Measurements from ENCODE around the gene KRT7.

The KRT7 gene

GRCh38 chr12:52212701-52213563 lies 20.1 kb upstream of the KRT7 start:
- DNase-seq: no peak

DNA sequence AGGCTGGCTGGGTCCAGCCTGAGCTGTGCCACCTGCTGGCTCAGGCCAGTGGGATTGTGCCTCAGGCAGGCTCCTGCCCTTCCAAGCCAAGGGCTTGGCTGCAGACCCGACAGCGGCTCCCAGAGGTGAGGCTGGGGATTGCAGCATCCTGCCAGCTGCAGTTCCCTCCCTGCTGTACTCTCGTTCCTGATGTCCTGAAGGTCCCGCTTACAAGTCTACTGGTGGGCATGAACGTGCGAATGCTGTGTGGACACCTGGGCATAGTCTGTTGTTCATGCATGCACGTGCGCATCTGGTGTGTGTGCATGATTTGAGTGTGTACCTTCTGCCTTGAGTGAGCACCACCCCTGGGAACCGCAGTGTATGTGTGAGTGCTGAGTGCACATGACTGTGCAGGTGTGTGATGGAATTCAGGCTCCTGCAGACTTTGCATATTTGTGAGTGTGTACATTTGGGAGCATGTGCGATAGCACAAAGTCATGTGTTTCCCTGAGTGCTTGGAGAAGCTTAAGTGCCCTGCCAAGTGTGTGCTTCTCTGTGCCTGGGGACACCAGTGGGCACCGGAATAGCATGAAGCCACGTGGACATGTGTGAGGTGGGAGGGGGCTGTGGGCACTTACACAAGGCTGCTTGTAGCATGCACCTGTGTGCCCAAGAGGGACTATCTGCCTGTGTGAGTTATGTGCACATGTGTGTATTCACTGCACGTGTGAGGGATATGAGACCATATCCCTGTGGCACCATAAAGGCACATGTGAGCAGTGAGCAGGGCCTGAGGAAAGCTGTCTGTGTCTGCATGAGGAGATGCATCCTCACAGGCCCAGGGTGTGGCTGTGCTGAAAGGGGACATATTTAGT lies 19.3 kb upstream of the KRT7 start:
- DNase-seq: peak; percentile 74 to 78

DNA sequence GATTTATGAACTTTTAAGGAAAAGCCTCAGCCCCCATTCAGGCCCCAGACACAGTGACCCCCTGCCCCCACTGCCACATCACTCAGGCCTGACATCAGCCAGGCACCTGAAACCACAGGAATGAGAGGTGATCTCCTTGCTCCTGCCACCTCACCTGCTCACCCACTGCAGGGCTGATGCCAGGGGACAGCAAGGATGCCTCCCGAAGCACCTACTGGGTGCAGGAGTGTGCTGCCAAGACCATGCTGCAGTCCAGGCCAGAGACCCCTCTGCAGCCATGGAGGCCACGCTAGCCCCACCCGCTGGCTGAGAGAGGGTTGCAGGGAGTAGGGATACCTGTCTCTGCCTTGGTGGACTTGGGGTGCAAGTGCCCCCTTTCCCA lies 18.6 kb upstream of the KRT7 start:
- no peak for DNase-seq

GRCh38 chr12:52215587-52216031 lies 17.4 kb upstream of the KRT7 start:
- no peak for DNase-seq

DNA sequence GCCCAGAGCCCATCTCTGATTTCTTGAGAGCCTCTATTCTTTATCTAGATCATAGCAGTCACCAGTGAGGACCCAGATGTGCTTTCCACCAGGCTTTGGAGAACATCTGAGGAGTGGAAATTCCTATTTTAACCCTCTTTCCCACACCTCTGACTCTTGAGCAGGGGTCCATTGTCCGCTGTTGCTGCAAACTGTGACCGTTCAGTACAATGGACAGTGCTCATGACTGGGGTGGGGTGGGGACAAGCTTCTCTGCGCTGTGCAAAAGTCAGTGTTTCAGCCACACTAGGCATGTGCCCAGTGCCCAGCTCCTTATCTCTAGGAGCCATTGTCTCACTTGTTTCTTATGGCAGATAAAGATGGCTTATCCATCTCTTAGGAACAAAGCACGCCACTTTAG lies 16.9 kb upstream of the KRT7 start:
- DNase-seq: no peak

- DNase-seq: no peak
Observed at GRCh38 chr12:52216807-52217206, 16.2 kb upstream of the KRT7 start.

DNA sequence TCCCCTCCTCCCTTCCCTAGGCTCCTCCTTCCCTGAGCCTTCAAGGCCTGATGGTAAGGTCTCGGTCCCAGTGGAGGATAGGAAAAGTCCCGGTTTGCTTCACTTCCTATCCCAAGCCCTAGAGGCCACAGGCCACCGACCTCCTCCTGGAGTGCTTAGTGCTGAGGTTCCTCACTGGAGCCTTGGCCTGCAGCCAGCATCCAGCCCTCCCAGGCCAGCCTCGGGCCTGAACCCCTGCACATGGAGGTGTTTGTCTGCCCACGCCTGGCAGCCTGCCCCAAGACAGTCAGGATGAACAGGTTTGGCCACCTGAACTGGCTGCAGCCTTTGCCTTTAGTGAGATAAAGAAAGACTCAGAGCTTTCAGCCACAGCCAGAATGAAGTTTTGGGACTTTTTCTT lies 15.8 kb upstream of the KRT7 start:
- DNase-seq: no peak

DNA sequence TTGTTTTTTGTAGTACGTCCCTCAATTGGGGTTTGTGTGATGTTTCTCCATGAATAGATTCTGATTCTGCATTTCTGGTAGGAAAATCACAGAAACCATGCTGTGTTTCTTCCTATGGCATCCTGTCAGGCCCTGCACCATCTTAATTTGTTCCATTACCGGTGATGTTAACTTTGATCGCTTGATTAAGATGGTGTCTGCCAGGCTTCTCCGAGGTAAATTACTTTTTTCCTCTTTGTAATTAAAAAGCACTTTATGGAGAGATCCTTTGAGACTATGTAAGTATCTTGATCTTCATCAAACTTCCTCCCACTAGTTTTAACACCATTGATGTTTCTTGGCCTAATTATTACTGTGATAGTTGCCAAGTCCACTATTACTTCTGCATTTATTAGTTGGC lies 15.0 kb upstream of the KRT7 start:
- no peak for DNase-seq

DNA sequence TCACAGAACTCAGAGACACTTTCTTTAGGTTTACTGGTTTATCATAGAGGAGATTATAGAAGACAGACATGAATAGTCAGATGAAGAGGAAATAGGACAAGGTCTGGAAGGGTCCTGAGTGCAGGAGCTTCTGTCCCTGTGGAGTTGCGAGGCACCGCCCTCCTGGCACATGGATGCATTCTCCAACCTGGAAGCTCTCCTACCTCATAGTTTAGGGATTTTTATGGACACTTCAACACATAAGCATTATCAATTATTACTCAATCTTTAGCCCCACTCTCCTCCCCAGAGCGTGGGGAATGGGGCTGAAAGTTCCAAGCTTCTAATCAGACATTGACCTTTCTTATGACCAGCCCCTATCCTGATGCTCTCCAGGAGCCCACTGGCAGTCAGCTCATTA lies 12.6 kb upstream of the KRT7 start:
- no peak for DNase-seq

- no peak for DNase-seq
Observed at GRCh38 chr12:52221070-52221781, 11.8 kb upstream of the KRT7 start.

- peak; percentile 89 to 92 for DNase-seq
Observed at GRCh38 chr12:52221912-52222457, 11.1 kb upstream of the KRT7 start.

GRCh38 chr12:52222692-52223091 lies 10.4 kb upstream of the KRT7 start:
- no peak for DNase-seq

GRCh38 chr12:52223406-52224039 lies 9.5 kb upstream of the KRT7 start:
- no peak for DNase-seq

DNA sequence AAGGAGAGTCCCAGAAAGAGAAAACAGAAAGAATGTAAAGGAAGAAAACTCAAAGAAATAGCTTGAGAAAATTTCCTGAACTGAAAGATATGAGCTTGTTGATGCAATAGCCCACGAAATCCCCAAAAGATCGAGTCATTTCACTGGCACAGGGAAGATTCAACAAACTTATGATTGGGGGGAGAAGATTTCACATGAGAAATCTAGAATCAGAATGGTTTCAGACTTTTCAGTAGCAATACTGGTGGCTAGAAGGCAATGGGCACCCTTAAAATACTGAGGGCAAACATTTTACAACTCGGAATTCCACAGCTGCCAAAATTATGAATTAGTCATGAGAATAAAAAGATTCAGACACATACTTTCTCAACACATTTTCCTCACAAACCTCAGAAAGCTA lies 8.9 kb upstream of the KRT7 start:
- no peak for DNase-seq

- no peak for DNase-seq
Observed at GRCh38 chr12:52225752-52226151, 7.3 kb upstream of the KRT7 start.

GRCh38 chr12:52226446-52226845 lies 6.6 kb upstream of the KRT7 start:
- no peak for DNase-seq

GRCh38 chr12:52227606-52228166 lies 5.4 kb upstream of the KRT7 start:
- DNase-seq: no peak

GRCh38 chr12:52228366-52228765 lies 4.7 kb upstream of the KRT7 start:
- no peak for DNase-seq

DNA sequence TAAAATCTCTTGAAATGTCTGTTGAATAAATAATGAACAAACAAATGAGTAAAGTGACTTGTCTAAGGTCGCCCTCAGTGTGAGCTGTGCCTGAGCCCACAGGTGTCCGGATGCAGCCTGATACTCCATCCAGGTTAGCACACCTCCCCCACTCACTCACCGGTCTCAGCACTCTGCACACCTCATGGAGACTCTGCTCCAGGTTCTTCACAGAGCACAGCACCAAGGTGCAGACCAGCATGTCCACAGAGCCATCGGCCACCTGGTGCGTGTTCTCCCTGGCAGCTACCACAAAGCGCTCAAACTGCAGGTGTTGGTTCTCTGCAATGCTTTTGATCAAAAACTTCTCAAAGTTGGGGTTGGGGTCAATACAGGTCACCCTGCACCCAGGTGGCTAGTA lies 4.1 kb upstream of the KRT7 start:
- DNase-seq: no peak

- DNase-seq: no peak
Observed at GRCh38 chr12:52229836-52230343, 3.2 kb upstream of the KRT7 start.

GRCh38 chr12:52230364-52231281 lies 2.4 kb upstream of the KRT7 start:
- no peak for DNase-seq
